Kidney (tissue), 14 donors: ENCODE measurements around the gene EID1. TPM values are rescaled to one million over a fixed set of nuclear protein-coding genes. Genes with fewer than 3 reads are reported as not detected.
A peak's percentile ranks its signal among the peaks of the same experiment; 100 is the strongest.

Experiments used
- DNase-seq, 5 donors: peaks; one replicate each; pipeline ENCODE4 v3.0.0-alpha.2; 2013 to 2020
- FAIRE-seq: peaks from 2 replicates; lab custom pipeline; 2012; peaks lifted over from hg19 to GRCh38; lab: Jason Lieb, UNC
- H3K27ac ChIP-seq, 2 donors: one replicate each; pipeline ENCODE4 v1.7.0; 2013; ENCODE audit warnings: low read depth in 2 of 2, low read length in 2 of 2, inconsistent platforms in 1 of 2
- H3K27me3 ChIP-seq: one replicate; pipeline ENCODE4 v1.7.1; 2013; ENCODE audit warnings: low read length, inconsistent platforms; ENCODE audit not compliant: control insufficient read depth, insufficient read depth
- H3K36me3 ChIP-seq, 3 donors: one replicate each; pipeline versions ENCODE4 v1.7.0 to v1.7.1; 2013; ENCODE audit warnings: low read length in 3 of 3, control low read depth in 1 of 3, inconsistent platforms in 1 of 3; ENCODE audit not compliant: insufficient read depth in 3 of 3, control insufficient read depth in 2 of 3
- H3K4me1 ChIP-seq, 3 donors: one replicate each; pipeline versions ENCODE4 v1.7.0 to v1.7.1; 2013; ENCODE audit warnings: low read length in 3 of 3, inconsistent platforms in 1 of 3, low read depth in 1 of 3; ENCODE audit not compliant: control insufficient read depth in 2 of 3, insufficient read depth in 2 of 3
- H3K4me3 ChIP-seq, 3 donors: one replicate each; pipeline versions ENCODE4 v1.7.0 to v1.8.1; 2013; ENCODE audit warnings: low read length in 3 of 3, control low read depth in 1 of 3, inconsistent platforms in 1 of 3
- H3K9ac ChIP-seq, 3 donors: one replicate each; pipeline versions ENCODE4 v1.7.0 to v1.7.1; 2013; ENCODE audit warnings: low read length in 3 of 3, control low read depth in 1 of 3, inconsistent platforms in 1 of 3
- H3K9me3 ChIP-seq, 3 donors: one replicate each; pipeline versions ENCODE4 v1.7.0 to v1.7.1; 2013; ENCODE audit warnings: low read length in 3 of 3, control low read depth in 1 of 3, inconsistent platforms in 1 of 3; ENCODE audit not compliant: control insufficient read depth in 2 of 3, insufficient read depth in 1 of 3
- intact Hi-C: fragments of 100-400 bp; cut with DNase I; formaldehyde crosslinking; loops from one replicate; pipeline ENCODE4 v1.11.1; 2022
- polyA plus RNA-seq: library from polyadenylated mRNA; stranded (reverse); fragments of 350-450 nt; fragmentation: Illumina TruSeq; extraction: RNeasy Lipid Tissue Mini Kit (QIAGEN cat#74804); gene quantifications from one replicate; pipeline ENCODE4 v1.2.3, GENCODE V29; 2014; ENCODE audit warnings: low read depth, low replicate concordance; ENCODE audit not compliant: insufficient read depth
- total RNA-seq: library from RNA; stranded (reverse); fragmentation: NEBNext Ultra II Directional; extraction: Animal tissue kit (Norgen Biotek cat#: 25700); gene quantifications from one replicate; pipeline ENCODE4 v1.2.1, GENCODE V29; 2021
- TF ChIP-seq, protein P1 (sequence below): IDR thresholded peaks from 3 replicates; pipeline ENCODE4 v1.5.1; 2012; ENCODE audit warnings: mild to moderate bottlenecking, moderate library complexity, borderline replicate concordance; ENCODE audit not compliant: insufficient read depth; ENCODE audit errors: extremely low read depth
- donor health status: control.
- donor health status: control.
- donor health status: control.
- donor health status: control.
- donor health status: control.
- donor health status: DM: yes; HTN: yes; CAD: no.
- donor health status: Normal renal cell carcinoma (clear cell type).

The EID1 gene
- total and polyA plus RNA-seq, 2 donors from 2014 or later = 119 to 123 TPM

DNA sequence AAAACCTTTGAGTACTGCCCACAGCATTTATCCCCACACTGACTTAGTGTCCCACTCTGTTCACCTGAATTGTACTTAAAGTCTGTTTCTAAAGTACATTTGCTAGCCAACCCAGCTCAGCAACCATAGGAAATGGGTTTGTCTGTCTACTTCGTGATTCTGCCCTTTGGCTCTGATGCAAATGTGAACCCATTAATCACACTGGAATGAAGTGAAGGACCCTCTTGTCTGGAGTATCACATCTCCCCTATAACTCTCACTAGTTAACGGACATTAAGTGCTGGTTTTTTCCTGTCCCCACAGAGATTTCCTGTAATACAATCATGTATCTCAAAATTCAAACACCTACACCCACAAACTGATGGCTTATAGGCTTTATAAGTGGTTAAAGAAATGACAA, 20.5 kb downstream of the EID1 start:
- Histone ChIP-seq H3K36me3 (no peaks in the 10 kb centered on the region), H3K27me3 (no peaks in the 10 kb centered on the region), H3K9ac (no peak overlapping the region), H3K27ac (no peak overlapping the region), H3K9me3 (no peaks in the 10 kb centered on the region), H3K4me3 (no peak overlapping the region), H3K4me1 (peaks cover 0 to 3% (median 0%) of the 10 kb centered on the region in 3 donors)
- FAIRE-seq (no peak), DNase-seq (peak in 3 of 5 donors; percentile 14 to 84 (median 71))
- intact Hi-C loops = no loop called here
- TF ChIP-seq, protein P1, sequence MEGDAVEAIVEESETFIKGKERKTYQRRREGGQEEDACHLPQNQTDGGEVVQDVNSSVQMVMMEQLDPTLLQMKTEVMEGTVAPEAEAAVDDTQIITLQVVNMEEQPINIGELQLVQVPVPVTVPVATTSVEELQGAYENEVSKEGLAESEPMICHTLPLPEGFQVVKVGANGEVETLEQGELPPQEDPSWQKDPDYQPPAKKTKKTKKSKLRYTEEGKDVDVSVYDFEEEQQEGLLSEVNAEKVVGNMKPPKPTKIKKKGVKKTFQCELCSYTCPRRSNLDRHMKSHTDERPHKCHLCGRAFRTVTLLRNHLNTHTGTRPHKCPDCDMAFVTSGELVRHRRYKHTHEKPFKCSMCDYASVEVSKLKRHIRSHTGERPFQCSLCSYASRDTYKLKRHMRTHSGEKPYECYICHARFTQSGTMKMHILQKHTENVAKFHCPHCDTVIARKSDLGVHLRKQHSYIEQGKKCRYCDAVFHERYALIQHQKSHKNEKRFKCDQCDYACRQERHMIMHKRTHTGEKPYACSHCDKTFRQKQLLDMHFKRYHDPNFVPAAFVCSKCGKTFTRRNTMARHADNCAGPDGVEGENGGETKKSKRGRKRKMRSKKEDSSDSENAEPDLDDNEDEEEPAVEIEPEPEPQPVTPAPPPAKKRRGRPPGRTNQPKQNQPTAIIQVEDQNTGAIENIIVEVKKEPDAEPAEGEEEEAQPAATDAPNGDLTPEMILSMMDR = no peak

DNA sequence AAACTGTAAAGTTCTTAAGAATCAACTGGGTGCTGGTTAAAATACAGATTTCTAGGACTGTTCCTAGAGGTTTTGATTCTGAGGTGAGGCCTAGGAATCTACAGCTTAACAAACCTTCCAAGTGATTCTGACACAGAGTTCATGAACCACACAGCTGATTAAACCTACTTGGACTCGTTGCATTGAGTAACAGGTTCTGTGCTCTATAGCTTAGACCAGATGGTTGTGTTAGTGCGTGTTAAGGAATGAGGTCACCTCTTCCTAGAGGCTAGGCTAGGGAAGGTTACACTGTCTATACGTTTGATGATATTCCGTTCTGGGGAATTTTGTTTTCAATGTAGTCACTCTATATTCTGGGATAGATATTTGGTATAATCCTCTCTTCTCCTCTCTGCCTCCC, 21.9 kb downstream of the EID1 start:
- Histone ChIP-seq H3K27me3 (no peaks in the 10 kb centered on the region), H3K4me1 (peaks cover 0 to 3% (median 0%) of the 10 kb centered on the region in 3 donors), H3K4me3 (no peak overlapping the region), H3K27ac (no peak overlapping the region), H3K9me3 (no peaks in the 10 kb centered on the region), H3K36me3 (no peaks in the 10 kb centered on the region), H3K9ac (no peak overlapping the region)
- DNase-seq (no peak), FAIRE-seq (no peak)
- intact Hi-C loops = no loop called here
- TF ChIP-seq, protein P1 = no peak

DNA sequence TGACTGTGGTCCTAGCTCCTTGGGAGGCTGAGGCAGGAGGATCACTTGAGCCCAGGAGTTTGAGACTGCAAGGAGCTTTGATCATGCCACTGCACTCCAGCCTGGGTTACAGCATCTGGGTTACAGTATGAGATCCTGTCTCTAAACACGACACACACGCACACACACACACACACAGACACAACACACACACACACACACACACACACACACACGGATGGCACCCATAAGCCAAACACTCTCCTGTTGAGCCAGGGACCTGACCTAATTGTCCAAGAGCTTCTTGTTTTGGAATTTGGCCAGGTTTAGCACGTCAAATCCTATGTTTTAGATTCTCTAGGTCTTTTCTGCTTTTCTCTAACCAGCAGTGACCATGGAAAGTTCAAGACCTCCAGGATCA, 26.8 kb downstream of the EID1 start:
- TF ChIP-seq, protein P1 = no peak
- Histone ChIP-seq H3K4me3 (no peak overlapping the region), H3K9ac (no peak overlapping the region), H3K27me3 (no peaks in the 10 kb centered on the region), H3K27ac (no peak overlapping the region), H3K9me3 (no peaks in the 10 kb centered on the region), H3K4me1 (no peaks in the 10 kb centered on the region), H3K36me3 (no peaks in the 10 kb centered on the region)
- no peak for FAIRE-seq
- intact Hi-C loops = no loop called here
- no peak for DNase-seq

DNA sequence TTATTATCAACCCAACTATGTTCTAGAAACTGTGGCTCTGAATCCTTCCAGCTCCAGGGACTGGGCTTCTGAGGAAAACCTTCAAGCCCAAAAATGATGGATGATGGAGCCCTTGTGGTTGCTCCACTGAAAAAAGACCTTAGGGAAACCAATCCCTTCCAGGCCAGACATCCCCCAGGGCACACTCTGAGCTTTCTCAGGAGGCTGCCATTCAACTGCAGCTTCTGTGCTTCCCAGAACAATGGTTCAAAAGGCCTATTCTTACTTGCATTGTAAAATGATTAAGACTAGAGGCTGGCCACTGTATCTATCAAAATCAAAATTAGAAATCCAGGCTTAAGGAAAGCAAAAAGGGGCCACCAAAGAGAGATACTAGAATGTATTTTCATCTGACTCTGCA, 27.3 kb downstream of the EID1 start:
- H3K4me1 ChIP-seq = no peaks in the 10 kb centered on the region
- no peak overlapping the region for H3K4me3 ChIP-seq
- TF ChIP-seq, protein P1 = no peak
- intact Hi-C loops = no loop called here
- DNase-seq (no peak), FAIRE-seq (no peak)
- no peak overlapping the region for H3K27ac ChIP-seq
- H3K9me3 ChIP-seq = no peaks in the 10 kb centered on the region
- no peaks in the 10 kb centered on the region for H3K36me3 ChIP-seq
- no peak overlapping the region for H3K9ac ChIP-seq
- no peaks in the 10 kb centered on the region for H3K27me3 ChIP-seq
